Left forelimb (tissue), 1 donor: ENCODE data around the gene GTF2A1L.

Source experiments
- DNase-seq: peaks from one replicate; pipeline ENCODE4 v3.0.0-alpha.2; 2018; ENCODE audit warnings: low spot score

Gene GTF2A1L

GRCh38 chr2:48707466-48707865 is 89.8 kb downstream of the GTF2A1L start:
- no peak for DNase-seq

GRCh38 chr2:48709096-48710034 is 91.7 kb downstream of the GTF2A1L start:
- DNase-seq = no peak

GRCh38 chr2:48711343-48711742 is 93.7 kb downstream of the GTF2A1L start:
- no peak for DNase-seq

DNA sequence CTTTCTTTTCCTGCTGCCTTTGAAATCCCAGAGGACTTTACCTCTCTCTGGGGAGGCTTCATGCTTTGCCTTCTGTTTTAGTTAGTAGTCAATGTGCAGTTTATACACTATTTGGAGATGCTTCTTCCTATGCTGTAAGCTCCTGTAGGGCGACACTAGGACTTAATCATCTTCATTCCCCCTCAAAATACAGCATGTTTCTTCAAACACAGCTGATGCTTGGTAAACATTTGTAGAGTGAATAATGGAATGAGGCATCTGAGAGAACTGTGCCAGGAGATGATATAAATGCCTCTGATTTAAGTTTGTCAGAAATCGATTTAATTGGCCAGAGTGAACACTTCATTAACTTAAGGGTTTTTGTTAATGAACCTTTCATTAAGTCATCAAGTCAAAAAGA is 94.5 kb downstream of the GTF2A1L start:
- DNase-seq = no peak

- DNase-seq = no peak
Observed at GRCh38 chr2:48713647-48714046, 96.0 kb downstream of the GTF2A1L start.

DNA sequence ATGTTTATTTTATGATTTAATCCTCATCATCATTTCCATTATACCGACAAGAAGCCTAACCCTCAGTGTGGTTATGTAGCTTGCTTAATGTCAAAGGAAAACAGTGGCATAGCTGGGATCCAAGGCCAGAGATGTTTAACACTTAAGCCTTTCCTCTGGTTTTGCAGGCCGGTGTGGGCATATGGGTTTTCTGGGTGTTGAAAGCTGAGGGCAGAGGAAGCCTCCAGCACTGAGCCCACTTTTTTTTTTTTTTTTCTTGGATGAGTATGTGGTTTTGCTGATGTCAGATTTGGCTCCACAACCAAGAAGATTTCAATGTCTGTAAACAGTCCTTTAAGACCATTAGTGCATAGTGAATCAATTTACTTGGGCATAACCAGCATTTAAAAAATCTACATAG is 96.6 kb downstream of the GTF2A1L start:
- no peak for DNase-seq

GRCh38 chr2:48715042-48715899 is 97.6 kb downstream of the GTF2A1L start:
- DNase-seq = no peak

- no peak for DNase-seq
Observed at GRCh38 chr2:48715956-48716355, 98.3 kb downstream of the GTF2A1L start.

GRCh38 chr2:48717846-48718245 is 100.2 kb downstream of the GTF2A1L start:
- no peak for DNase-seq

- no peak for DNase-seq
Observed at GRCh38 chr2:48719480-48720177, 102.0 kb downstream of the GTF2A1L start.

DNA sequence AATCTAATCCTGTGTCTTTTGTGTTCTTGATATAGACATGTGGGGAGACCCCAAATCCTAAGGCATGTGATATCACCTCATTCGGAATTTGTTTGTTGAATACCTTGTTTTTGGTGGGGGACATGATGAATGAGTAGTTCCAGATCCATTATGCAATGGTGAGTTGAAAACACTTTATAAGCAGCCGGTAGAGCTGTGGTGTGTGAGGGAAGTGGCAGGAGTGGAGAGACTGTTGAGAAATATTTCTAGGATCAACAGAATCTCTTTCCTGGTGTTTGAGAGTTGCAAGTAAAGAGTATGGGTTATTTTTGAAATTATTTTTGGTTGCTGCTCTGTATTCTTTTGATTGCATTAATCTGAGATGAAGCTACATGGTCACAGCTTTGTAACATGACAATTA is 103.5 kb downstream of the GTF2A1L start:
- DNase-seq = no peak

DNA sequence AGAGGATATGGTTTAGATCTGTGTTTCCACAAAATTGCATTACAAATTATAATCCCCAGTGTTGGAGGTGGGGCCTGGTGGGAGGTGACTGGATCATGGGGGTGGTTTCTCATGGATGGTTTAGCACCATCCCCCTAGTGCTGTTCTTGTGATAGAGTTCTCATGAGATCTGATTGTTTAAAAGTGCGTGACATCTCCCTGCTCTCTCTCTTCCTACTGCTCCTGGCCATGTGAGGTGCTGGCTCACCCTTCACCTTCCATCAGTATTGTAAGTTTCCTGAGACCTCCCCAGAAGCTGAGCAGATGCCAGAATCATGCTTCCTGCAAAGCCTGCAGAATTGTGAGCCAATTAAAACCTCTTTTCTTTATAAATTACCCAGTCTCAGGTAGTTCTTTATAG is 104.7 kb downstream of the GTF2A1L start:
- DNase-seq = no peak

GRCh38 chr2:48723129-48723528 is 105.5 kb downstream of the GTF2A1L start:
- no peak for DNase-seq

- DNase-seq = no peak
Observed at GRCh38 chr2:48724278-48724677, 106.6 kb downstream of the GTF2A1L start.

DNA sequence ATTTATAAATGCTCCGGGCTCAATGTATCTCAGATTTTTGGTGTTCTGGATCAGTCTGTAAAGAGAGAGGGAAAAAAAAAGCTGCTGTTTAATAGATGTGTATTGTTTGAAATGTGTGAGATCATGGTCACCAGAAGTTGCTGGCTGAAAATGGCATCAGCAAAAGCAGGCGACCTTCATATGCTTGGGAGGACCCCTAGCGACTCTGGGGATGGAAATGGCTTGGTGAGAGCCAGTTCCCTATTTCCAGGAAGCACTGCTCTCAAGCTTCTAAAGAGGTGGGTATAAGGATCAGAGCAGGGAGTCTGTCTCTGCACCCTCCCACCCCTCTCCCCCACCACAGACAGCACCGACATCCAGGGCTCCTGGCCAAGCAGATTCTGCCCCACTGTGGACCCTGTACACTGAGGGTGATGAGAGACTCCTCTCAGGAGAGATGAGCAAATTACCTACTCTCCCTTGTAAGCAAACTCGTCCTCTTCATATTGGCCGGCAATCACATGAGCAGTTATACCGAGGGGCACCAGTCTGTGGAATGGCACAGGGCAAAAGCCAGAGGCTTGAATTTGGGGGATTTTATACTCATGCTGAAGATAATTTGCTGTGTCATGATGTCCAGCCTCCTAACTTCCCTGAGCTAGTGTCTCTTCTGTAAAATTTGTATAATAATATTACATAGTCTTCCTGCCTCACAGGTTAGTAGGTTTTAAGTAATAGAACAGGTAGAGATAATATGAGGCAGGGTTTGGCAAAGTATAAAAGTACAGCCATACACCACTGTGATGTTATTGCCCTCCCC is 108.2 kb downstream of the GTF2A1L start:
- DNase-seq = no peak

GRCh38 chr2:48727560-48727959 is 109.9 kb downstream of the GTF2A1L start:
- DNase-seq = no peak

DNA sequence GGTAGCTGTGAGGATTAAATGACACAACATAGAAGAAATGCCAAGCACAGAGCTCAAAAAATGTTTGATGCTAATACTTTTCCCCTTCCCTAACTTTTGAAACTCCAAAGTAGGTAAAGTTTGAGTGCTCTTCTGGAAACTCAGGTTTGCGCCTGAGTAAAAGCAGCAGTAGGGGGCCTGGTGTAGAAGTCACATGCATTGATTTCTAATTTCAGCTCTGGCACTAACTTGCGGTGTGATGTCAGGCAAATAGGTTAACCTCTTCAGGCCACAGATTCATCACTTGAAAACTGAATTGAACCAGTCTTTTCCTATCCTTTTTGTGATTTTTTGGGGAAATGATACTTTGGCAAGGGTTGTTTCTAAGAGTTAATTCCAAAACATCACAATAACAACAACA is 110.6 kb downstream of the GTF2A1L start:
- DNase-seq = no peak

DNA sequence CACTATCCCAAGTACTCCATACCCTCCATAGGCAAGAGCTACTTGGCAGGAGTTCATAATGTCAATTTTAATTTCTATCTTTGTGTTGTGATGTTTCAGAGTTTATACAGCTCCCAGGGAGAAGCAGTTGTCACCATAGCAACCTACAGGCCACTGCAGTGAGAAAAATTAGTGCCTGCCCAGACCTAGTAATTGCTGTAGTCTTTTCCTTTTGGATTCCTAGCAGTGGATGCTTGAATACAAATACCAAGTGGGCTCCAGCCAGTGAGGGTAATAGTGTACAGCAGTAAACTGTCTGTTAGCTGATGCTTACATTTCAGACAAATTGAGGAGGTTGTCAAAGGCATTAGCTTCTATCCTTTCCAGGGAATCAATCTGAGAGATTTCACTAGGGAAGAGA is 111.2 kb downstream of the GTF2A1L start:
- DNase-seq = no peak
